Measurements from ENCODE around the gene LGALS4.

- no peak for TF ChIP-seq NRF1 (IDR thresholded peaks at IDR 0.05; ENCODE audit: low read depth, low read length)
- TF ChIP-seq FOXM1 (IDR thresholded peaks at IDR 0.05; ENCODE audit: low read depth), result no peak
- no peak for TF ChIP-seq EP300 (IDR thresholded peaks at IDR 0.05; ENCODE audit: borderline replicate concordance in 1 of 2, low read depth in 1 of 2, low read length in 1 of 2)
- no peak for TF ChIP-seq JUND (IDR thresholded peaks at IDR 0.05)
- no peak for TF ChIP-seq CTCF (IDR thresholded peaks at IDR 0.05)
- TF ChIP-seq REST (IDR thresholded peaks at IDR 0.05; ENCODE audit: low read depth, low read length), result no peak
- no peak for TF ChIP-seq POLR2AphosphoS5 (IDR thresholded peaks at IDR 0.05; ENCODE audit: low read depth, low read length)
- TF ChIP-seq TAF1 (IDR thresholded peaks at IDR 0.05; ENCODE audit: borderline replicate concordance, low read depth, low read length), result no peak
Measured at GRCh38 chr19:38788478-38789243, 24.1 kb downstream of the LGALS4 start, which contains the start of gene LGALS7B.
